ENCODE measurements around the gene GLT1D1. TPM values are rescaled to one million over a fixed set of nuclear protein-coding genes. Genes with fewer than 3 reads are reported as not detected.

Gene GLT1D1
- total and polyA plus RNA-seq, 2 experiments from 2014 or later, result 1.4 to 4.4 TPM

GRCh38 chr12:128929057-128929456 lies 75.8 kb downstream of the GLT1D1 start:
- no peak for ATAC-seq
- Mint-ChIP-seq H3K4me1 (no peaks in the 10 kb centered on the region), H3K27me3 (ENCODE audit: insufficient read depth, low read depth, poor library complexity) (peaks cover 6% of the 10 kb centered on the region)

More at GRCh38 chr12:128929057-128929456, 75.8 kb downstream of the GLT1D1 start:
- no peak overlapping the region for H3K27ac ChIP-seq (ENCODE audit: low read depth)
- no peaks in the 10 kb centered on the region for H3K79me2 ChIP-seq (replicated peaks; ENCODE audit: insufficient read depth)
- H3K4me3 ChIP-seq, result no peak overlapping the region
- H3K4me2 ChIP-seq, result no peak overlapping the region
- no peaks in the 10 kb centered on the region for H3K9me2 ChIP-seq (ENCODE audit: insufficient read depth)
- Mint-ChIP-seq H3K36me3 (ENCODE audit: low read depth) (peaks cover 10% of the 10 kb centered on the region), H3K9me3 (peaks cover 75% of the 10 kb centered on the region), H3K4me3 (no peak overlapping the region), H3K27ac (no peak overlapping the region)
- no peak for TF ChIP-seq CREB1 (CRISPR knock-in tag; IDR thresholded peaks at IDR 0.05; ENCODE audit: low read depth)
- TF ChIP-seq JUNB (IDR thresholded peaks at IDR 0.05; ENCODE audit: unreplicated experiment), result no peak
- no peak for TF ChIP-seq ZNF331 (CRISPR knock-in tag; IDR thresholded peaks at IDR 0.05; ENCODE audit: low read depth)
- no peak for TF ChIP-seq ZNF462 (CRISPR knock-in tag; IDR thresholded peaks at IDR 0.05)
- TF ChIP-seq NANOG (IDR thresholded peaks at IDR 0.05; ENCODE audit: borderline replicate concordance), result no peak
- TF ChIP-seq POLR2AphosphoS5 (IDR thresholded peaks at IDR 0.05; ENCODE audit: low read depth), result no peak
- TF ChIP-seq, protein P1, sequence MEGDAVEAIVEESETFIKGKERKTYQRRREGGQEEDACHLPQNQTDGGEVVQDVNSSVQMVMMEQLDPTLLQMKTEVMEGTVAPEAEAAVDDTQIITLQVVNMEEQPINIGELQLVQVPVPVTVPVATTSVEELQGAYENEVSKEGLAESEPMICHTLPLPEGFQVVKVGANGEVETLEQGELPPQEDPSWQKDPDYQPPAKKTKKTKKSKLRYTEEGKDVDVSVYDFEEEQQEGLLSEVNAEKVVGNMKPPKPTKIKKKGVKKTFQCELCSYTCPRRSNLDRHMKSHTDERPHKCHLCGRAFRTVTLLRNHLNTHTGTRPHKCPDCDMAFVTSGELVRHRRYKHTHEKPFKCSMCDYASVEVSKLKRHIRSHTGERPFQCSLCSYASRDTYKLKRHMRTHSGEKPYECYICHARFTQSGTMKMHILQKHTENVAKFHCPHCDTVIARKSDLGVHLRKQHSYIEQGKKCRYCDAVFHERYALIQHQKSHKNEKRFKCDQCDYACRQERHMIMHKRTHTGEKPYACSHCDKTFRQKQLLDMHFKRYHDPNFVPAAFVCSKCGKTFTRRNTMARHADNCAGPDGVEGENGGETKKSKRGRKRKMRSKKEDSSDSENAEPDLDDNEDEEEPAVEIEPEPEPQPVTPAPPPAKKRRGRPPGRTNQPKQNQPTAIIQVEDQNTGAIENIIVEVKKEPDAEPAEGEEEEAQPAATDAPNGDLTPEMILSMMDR (conservative IDR thresholded peaks at IDR 0.05; ENCODE audit: low read depth in 2 of 2), result no peak
- TF ChIP-seq ETS1 (IDR thresholded peaks at IDR 0.05), result no peak
- no peak for TF ChIP-seq ZNF114 (CRISPR knock-in tag; IDR thresholded peaks at IDR 0.05)
- TF ChIP-seq, protein P2, sequence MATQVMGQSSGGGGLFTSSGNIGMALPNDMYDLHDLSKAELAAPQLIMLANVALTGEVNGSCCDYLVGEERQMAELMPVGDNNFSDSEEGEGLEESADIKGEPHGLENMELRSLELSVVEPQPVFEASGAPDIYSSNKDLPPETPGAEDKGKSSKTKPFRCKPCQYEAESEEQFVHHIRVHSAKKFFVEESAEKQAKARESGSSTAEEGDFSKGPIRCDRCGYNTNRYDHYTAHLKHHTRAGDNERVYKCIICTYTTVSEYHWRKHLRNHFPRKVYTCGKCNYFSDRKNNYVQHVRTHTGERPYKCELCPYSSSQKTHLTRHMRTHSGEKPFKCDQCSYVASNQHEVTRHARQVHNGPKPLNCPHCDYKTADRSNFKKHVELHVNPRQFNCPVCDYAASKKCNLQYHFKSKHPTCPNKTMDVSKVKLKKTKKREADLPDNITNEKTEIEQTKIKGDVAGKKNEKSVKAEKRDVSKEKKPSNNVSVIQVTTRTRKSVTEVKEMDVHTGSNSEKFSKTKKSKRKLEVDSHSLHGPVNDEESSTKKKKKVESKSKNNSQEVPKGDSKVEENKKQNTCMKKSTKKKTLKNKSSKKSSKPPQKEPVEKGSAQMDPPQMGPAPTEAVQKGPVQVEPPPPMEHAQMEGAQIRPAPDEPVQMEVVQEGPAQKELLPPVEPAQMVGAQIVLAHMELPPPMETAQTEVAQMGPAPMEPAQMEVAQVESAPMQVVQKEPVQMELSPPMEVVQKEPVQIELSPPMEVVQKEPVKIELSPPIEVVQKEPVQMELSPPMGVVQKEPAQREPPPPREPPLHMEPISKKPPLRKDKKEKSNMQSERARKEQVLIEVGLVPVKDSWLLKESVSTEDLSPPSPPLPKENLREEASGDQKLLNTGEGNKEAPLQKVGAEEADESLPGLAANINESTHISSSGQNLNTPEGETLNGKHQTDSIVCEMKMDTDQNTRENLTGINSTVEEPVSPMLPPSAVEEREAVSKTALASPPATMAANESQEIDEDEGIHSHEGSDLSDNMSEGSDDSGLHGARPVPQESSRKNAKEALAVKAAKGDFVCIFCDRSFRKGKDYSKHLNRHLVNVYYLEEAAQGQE (IDR thresholded peaks at IDR 0.05; ENCODE audit: unreplicated experiment), result no peak
- TF ChIP-seq EZH2phosphoT487 (IDR thresholded peaks at IDR 0.05; ENCODE audit: unreplicated experiment), result no peak
- TF ChIP-seq STAT1 (IDR thresholded peaks at IDR 0.05; ENCODE audit: unreplicated experiment), result no peak
- TF ChIP-seq EZH2 (IDR thresholded peaks at IDR 0.05; ENCODE audit: low read depth, unreplicated experiment), result no peak
- no peaks in the 10 kb centered on the region for H3K27me3 ChIP-seq (ENCODE audit: insufficient read depth)
- H4K20me1 ChIP-seq (replicated peaks; ENCODE audit: insufficient read depth), result no peaks in the 10 kb centered on the region
- no peaks in the 10 kb centered on the region for H3K36me3 ChIP-seq (ENCODE audit: insufficient read depth)
- DNase-seq (ENCODE audit: low spot score), result no peak
- no peaks in the 10 kb centered on the region for H3F3A ChIP-seq (replicated peaks; ENCODE audit: low read depth)
- H3K4me1 ChIP-seq (ENCODE audit: insufficient read depth), result no peaks in the 10 kb centered on the region
- no peak overlapping the region for H2AFZ ChIP-seq
